ENCODE results near the gene CDHR2.
"Not testable (repeated sequence)": the region's sequence is repeated elsewhere in the genome, so short reads cannot be mapped to it uniquely, and the experiment has no call there.

- TF ChIP-seq CTCF, POLR2A (IDR thresholded peaks at IDR 0.05): not testable (repeated sequence)
These were observed 50.7 kb downstream of the CDHR2 start for GRCh38 chr5:176599749-176600430.

All from uterus (tissue), 2 donors.